Kidney glomerular epithelial cell (primary cell): ENCODE measurements around the gene SLC5A3.

Source experiments
- DNase-seq: peaks from one replicate; lab custom pipeline; 2025; lab: John Stamatoyannopoulos, UW

The SLC5A3 gene

GRCh38 chr21:34073032-34073748, at the start of gene SLC5A3, which contains the start of gene MRPS6:
SLC5A3 (plus strand) TSS chr21:34073578; CDS start chr21:34095199, 21,621 bp downstream.
MRPS6 (plus strand) TSS chr21:34073578; CDS start chr21:34073701, 123 bp downstream.
- DNase-seq = peak; percentile 46

DNA sequence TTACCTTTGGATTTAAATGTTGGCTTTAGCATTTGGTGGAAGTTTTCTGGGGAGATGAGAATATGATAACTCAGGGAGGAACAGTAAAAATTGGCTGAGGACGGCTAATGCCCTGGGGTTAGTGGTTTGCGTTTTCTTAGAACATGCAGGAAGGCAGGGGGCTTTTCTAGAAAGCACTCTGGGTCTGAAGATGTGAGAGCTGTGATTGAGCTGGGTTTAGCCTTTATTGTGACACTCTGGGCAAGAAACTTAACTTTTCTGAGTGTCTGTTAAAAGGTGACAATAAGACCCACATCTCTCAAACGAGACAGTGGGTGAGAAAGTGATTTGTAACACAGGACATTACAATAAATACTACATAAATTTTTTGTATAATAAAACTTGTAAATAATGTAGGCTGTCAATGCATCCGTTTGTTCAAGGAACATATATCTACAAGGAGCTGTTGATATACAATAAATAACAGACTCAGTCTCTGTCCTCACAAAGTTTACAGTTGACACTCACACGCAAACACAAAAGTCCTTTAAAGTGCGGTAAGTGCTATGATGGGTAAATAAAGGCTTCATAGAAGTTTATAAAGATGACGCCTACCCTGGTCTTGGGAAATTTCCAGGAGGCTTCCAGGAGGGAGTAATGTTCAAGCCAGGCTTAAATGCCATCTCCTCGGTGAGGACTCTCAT, 49.5 kb upstream of the SLC5A3 start:
- no peak for DNase-seq

DNA sequence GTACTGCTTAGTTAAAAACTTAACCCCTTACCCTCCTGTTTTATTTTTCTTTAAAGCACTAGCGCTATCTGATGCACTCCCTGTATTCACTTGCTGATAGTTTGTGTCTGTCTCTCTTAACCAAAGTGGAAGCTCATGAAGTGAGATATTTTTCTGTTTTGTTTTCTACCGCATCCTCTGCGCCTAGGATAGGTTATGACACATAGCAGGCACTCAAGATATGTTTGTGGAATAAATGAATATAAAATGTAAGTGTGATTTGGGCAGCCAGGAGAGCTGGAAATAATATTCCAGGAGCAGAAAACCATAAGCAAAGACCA, 49.0 kb upstream of the SLC5A3 start:
- no peak for DNase-seq

GRCh38 chr21:34027721-34028461, 45.5 kb upstream of the SLC5A3 start:
- DNase-seq = no peak

DNA sequence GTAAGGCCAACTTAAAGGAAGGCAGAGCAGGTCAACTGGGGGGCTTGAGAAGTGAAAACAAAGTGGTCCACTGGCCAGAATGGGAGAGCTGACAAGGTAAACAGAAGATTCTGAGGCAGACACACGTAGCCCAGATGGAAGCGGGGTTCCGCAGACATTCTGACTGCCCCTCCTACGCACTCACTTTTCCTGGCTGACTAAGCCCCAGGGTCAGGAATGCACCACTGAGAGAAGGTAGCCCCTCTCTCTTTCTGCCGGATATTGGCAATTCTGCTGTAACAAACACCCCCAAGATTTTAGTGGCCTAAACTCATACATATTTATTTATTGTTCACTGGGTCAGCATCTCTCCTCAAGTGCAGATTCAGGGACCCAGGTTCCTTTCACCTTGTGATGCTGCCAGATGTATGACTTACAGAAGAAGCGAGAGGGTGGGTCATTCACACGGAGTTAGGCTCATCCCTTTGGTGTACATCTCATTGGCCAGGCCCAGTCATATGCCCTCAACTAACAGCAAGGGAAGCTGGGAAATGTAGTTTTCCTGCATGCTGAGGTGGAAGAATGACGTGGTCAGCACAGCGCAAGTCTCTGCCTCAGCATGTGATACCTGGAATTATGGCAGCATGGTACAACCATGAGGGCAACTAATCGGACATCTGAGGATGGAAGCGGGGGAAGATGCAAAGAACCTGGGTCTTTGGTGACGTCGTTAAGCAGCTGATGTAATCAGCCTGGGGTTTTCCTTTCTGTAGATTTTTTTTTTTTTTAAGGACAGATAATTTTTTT, 43.4 kb upstream of the SLC5A3 start:
- peak; percentile 46 for DNase-seq

DNA sequence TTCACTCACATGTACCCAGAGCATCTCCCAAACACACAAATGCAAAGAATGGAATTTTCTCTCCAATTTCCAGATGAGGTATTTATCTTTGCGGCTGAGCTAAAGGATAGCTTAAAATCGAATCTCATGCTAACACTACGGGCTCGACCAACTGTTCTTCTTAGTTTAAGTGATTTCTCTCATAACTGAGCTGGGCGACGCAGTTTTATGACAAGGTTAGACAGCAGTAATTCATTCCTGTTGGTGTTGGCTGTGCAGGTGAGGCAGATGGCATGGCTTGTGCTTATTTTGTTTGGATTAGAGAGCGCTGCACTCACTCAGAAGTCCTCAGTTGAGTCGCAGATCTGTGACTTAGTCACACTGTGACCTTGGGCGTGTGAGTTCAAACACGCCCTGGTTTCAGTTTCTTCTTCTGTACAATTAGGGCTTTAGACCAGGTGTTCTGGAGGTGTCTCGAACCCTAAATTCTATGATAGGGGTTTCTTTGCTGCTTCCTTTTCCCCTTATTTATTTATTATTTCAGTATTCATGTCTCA, 41.5 kb upstream of the SLC5A3 start:
- DNase-seq = no peak

DNA sequence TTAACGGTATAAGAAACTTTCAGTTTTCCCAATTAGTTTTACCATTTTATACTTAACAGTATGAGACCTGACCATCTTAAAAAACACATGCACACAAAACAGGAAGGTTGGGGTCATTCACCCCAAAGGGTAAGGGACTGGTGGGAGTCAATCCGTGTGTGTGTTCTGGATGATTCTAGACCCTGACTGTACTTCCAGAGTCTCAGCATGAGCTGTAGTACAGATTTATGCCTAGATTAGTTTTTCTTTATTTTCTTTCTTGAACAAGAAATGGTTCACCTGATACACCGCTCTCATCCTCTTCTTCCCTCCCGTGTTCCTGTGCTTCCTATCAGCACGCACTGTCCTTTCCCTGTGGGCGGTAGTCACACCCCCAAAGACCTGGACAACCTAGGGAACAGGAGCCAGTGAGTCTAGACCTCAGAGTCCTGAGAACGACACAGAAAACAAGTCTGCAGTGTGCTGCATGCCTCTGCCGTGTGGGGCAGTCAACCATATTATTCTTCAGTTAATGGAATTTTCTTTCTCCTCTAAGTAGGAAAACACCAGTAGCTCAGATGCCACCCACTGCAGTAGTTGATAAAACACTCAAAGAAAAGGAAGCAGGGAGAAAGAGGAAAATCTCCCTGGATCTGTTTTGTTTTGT, 38.9 kb upstream of the SLC5A3 start:
- peak; percentile 58 for DNase-seq

GRCh38 chr21:34035619-34036354, 37.6 kb upstream of the SLC5A3 start:
- no peak for DNase-seq

DNA sequence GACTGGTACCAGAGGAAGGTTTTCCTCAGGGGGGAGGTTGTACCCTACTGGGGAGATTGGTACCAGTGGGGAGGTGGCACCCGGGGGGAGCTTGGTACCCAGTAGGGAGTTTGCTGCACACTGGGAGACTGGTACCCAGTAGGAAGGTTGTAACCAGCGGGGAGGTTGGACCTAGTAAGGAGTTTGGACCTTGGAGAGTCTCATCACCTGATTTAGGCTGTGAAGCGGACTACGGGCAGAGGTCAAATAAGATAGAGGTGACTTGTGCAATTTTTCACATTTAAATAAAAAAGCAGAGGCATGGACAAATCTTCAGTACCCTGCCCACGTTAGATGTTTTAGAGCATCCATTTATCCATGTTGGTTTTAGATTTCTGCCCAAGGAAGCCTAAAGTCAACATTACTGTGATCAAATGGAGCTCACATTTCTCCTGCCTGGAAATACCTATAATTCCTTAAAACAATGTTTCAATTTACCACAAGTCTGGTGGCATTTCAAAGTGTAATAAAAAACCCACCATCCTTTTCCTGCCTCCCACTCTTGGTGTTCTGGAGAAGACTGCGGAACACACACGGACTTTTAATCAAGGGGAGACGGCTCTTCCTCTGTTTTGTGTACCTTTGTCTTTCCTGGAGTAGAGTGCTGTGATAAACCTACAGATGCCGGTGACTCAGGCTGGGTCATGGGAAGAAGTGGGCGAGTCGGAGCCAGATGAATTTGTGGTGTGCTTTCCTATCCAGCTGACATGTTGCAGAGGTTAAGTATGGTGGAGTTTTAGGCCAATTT, 36.2 kb upstream of the SLC5A3 start:
- DNase-seq = peak; percentile 70

DNA sequence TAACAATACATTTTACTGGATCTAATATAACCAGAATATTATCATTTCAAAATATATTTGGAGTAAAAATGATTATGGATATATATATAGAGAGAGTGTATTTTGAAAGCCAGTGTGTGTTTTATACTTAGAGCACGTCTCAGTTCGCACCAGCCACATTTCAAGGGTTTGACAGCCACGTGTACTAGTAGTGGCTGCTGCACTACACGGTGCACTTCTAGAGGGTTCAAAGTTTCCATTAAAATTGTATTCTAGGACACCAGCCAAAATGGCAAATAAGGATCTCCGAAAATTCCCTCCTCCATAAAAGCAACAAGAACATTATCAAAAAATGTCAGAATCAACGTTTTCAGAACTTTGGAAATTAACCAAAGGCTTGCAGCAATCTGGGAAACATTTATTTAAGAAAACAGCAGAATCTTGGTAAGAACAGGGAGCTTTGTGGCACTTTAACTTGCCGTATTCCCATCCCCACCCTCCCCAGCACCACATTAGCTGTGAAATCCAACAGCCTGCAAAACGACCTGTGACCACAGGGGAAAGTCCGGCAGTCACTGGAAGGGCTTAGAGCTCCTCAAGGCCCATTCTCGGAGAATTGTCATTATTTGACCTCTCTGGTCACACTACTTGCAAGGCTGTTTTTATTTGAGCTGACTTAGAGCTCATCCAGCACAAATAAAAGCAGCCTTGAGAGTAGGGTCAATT, 33.5 kb upstream of the SLC5A3 start:
- DNase-seq = no peak

DNA sequence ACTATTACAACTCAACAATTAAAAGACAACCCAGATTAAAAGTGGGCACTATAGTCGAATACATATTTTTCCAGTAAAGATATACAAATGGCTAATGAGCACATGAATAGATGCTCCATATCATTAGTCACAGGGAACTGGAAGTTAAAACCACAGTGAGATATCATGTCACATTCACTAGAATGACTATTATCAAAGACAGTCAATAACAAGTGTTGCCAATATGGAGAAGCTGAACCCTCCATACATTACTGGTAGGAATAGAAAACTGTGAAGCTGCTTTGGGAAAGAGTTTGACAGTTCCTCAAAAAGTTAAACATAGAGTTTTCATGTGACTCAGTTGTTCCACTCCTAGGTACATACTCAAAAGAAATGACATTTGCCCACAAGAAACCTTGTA, 30.6 kb upstream of the SLC5A3 start:
- no peak for DNase-seq

- no peak for DNase-seq
Measured at GRCh38 chr21:34043333-34043732, 30.0 kb upstream of the SLC5A3 start.

- DNase-seq = no peak
Measured at GRCh38 chr21:34046917-34047316, 26.5 kb upstream of the SLC5A3 start.

DNA sequence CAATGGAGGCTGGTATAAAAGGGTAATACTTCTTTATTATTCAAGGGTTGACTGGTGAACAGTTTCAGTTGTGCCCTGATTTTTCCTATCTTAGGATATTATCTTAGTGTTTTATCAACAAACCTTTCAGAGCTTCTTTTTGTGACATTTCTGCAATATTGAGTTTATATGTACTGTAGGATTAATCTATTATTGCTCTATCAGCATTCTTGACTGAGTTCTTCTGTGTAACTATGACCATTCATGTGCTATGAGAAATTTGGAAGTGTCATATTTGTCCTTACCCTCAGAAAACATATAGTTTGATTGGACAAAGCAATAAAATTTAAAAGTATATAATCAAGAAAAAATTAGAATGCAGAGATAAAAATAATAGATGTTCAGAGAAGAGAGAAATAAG, 25.5 kb upstream of the SLC5A3 start:
- no peak for DNase-seq

- no peak for DNase-seq
Measured at GRCh38 chr21:34052171-34052570, 21.2 kb upstream of the SLC5A3 start.

DNA sequence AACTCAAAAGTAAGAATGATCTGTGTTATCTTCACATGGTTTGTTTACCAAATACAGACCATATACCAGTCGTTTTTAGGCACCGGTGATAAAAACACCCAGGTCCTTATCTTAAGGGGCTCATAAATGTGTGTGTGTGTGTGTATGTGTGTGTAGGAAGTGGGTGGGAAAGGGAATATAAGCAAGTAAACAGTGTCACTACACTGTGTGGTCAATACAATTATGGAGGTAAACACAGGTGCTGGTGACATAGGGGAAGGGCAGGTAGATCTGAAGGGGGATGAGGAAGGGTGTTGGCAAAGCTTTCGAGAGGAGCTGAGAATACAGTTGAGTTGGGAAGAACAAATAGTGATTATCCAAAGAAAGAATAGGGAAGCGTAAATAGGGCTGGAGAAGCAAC, 19.1 kb upstream of the SLC5A3 start:
- no peak for DNase-seq

DNA sequence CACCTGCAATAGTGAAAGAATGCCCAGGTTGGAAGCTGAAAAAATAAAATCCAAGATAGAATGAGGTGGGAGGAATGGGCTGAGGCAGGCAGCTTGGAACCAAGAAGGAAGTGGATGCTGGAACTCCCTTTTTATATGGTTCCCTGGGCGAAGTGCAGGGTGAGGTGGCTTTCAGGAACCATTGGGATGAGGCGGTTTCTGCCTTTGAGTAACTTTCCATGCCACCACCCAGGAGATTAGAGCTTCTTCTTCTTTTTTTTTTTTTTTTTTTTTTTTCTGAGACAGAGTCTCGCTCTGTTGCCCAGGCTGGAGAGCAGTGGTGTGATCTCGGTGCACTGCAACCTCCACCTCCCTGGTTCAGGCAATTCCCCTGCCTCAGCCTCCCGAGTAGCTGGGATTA, 17.8 kb upstream of the SLC5A3 start:
- no peak for DNase-seq

GRCh38 chr21:34061983-34062382, 11.4 kb upstream of the SLC5A3 start:
- no peak for DNase-seq

GRCh38 chr21:34065027-34065426, 8.4 kb upstream of the SLC5A3 start:
- no peak for DNase-seq
